ENCODE data around the gene TSC22D1.

Gene TSC22D1

DNA sequence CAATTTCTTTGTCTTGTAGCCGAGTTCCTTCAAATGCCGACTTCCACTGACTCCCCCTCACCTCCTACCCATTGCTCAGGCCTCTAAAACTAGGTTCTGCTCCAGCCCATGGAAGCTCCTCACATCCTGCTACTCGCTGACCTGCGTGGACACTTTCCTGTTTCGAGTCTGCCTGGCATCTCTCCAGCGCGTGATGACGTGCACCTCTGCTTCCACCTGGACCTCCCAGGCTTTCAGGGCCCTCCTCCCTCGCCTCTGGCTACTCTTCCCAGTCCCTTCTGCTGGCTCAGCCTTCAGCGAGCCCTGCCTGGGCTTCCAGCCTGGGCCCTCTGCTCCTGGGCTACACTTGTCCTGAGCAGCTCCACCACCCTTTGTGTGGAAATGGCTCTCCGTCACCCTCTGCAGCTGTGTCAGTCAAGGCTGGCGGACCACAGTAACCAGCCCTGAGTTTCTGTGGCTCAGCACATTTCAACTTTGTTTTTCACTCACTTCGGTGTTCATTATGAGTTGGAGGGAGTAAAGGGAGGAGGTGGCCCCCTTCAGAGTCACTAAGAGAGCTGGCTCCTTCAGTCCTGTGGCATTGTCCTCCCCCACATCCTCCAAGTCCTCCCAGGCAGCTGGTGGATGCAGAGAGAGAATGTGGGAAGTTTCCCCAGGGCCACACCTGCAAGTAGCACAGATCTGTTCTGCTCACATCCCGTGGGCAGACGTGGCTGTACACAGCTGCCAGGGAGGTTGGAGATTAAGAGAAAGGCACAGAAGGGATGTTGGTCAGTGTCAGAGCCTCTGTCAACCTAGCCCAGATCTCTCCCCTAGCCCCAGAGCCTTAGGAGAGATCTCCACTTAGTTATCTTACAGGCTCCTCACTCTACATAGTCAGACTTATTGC, 153.1 kb downstream of the TSC22D1 start:
- no peak for DNase-seq

DNA sequence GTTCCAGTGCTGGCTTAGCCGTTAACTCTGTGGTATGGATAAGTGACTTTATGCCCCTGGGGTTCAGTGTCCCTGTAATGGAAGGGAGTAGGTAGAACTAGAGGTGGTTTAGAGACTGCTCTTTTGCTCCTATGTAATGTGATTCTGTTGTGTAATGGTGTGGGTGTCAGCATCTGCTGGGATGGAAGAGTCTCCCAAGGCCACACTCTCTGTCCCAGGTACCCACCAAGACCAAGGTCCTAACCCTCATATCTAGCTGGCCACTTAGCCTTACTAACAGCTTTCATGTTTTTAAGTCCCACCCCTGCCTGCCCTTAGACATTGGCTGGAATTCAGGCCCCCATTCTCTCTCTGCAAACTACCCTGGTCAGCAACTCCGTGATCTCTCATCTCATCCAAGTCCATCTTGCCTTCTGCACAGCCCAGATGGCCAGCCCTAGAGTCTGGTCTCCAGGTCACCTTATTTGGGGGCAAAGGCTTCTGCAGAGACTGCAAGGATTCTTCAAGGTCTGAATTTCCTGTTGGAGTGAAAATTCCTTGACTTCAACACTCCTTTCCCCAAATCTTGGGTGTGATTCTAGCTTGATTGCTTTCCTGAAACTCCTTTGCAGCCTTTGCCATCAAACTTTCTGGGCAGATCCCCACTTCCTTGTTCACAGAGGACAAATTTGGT, 154.1 kb downstream of the TSC22D1 start:
- DNase-seq, result no peak

DNA sequence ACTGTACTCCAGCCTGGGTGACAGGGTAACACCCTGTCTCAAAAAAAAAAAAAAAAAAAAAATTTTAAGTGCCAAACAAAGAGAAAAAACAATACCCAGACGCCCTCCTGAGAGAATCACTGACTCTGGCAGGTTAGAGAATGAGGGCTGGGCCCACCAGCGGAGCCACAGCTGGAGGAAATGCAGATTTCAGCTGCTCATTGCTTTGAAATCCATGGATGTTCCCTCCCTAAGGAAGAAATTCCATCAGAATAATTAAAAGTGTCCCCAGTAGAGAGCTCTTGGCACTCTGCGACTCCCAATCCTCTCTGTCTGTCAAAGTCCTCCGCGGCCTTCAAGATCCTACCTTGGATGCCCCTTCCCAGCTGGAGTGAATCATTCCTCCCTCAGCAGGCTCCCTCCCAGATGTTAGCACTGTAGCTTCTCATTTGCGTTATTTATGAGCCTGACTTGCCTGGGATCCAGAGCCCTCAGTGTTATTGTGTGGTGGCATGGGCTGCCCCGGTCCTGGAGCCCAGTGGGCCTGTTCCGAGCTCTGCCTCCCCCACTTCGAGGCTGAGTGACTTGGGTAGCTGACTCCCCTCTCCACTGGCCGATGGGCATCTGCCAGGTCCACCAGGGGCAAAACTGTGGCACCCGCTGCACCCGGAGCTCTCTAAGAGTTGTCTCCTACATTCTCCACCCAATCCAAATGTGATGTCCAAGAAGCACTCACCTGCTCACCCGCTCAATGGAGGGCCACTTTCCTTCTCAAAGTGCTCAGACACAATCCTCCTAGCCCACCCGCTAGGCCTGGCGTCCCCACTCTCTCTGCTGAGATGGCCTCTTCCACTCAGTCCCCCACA, 155.5 kb downstream of the TSC22D1 start:
- no peak for DNase-seq

DNA sequence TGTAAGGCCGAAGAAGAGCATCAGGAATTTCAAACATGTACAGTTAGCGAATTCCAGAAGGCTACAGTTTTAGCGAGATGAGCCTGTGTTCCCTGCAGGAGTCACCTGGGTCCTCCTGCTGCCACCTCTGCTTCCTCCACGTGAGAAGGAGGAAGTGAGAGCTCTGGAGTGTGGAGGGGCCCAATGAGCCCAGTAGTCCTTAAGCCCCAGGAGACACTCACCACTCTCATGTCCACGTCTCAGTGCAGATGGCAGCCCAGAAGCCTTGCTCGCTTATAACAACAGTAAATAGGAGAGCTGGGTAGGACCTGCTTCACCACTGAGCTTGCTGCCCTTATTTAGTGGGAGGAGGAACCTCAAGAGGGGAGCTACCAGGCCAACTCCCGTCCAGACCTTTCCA, 158.3 kb downstream of the TSC22D1 start:
- no peak for DNase-seq

DNA sequence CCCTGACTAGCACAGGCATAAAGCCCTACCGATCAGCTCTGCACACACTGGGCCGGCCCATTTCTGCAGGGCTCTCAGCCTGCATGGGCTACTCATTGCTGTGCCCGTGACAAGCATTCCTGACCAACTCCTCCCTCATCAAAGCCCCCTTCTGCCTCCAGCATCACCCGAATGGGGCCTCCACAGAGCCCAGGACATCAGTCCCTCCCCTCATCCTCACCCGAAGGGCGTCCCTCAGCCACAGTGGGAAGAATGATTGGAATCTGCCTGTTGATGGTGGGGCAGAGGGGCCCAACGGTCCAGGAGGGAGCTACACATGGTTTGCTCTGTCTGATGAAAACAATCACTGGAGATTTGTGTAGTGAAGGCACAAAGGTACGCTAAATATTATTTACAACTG, 158.7 kb downstream of the TSC22D1 start:
- no peak for DNase-seq

DNA sequence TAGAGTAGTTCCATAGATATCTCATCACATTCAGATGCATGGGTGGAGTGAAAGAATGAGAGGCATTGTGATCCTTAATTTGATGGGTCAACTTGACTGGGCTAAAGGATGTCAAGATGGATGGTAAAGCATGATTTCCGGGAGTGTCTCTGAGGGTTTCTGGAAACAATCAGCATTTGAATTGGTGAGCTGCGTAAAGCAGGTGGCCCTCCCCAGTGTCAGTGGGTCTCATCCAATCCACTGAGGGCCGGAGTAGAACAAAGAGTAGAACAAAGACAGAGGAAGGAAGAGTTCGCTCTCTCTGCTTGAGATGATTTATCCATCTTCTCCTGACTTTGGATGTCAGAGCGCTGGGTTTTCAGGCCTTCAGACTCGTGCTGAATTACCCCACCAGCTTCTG, 159.4 kb downstream of the TSC22D1 start:
- DNase-seq, result no peak

DNA sequence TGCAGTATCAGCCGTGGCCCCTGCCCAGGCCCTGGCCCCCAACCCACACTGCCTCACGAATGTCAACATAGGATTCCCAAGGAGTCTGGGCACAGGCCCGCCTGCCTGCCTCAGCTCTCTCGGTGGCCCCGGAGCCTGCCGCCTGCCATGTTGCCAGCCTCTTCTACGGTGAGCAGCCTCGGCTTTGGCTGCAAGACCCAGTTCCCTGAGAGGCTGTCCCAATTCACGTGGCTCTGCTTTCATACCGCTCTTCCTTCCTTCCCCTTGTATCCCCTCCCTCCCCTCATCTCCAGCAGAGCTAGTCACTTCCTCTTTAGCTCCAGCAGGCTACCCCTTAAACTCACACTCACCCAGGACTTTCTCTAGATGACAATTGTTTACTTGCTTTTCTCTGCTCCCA, 159.8 kb downstream of the TSC22D1 start:
- DNase-seq, result no peak

DNA sequence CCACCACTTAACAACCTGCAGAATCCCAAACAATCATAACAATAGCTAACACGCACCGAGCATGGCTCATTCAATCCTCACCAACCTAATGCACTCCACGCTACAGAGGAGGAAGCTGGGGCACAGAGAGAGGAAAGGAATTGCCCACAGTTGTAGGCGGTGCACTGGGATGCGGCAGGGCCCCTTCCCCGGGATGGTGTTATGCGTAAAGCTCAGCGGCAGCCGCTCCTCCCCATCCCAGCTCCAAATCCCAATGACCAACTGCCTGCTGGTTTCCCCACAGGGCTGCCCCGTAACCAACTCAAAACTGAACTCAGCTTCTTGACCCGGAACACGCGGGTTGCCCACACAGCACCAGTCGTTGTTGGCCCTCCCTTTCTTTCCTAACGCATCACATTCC, 160.3 kb downstream of the TSC22D1 start:
- no peak for DNase-seq

DNA sequence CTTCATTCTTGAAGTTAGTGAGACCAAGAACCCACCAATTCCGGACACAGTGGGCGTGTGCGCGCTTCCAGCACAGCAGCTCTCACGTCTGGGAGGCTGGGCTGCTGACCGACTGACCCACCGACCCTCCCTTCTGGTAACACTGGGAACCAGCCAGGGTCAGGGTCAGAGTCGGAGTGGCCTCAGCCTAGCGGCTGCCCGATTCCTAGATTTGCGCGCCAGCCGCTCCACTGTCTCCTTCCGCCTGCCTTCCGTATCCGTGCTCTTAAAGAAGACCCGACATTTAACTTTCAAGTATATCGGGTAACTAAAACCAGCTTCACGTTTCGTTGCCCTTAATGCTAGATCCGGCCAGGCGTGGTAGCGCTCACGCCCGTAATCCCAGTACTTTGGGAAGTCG, 161.4 kb downstream of the TSC22D1 start:
- DNase-seq, result no peak

DNA sequence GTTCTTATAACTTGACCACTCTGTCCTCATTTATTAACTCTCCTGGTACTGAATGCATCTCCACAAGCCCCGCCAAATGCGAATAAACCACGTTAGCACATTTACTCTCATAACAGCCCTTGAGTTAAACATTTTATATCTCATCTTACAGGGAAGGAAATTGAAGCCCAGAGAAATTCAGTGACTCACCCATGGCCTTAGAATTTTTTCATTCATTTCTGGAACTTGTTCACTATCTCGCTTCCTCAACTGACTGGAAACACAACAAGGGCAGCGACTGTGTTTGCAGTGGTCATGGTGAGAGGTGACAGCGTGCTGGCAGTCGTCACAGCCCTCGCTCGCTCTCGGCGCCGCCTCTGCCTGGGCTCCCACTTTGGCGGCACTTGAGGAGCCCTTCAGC, 163.0 kb downstream of the TSC22D1 start:
- DNase-seq, result no peak

DNA sequence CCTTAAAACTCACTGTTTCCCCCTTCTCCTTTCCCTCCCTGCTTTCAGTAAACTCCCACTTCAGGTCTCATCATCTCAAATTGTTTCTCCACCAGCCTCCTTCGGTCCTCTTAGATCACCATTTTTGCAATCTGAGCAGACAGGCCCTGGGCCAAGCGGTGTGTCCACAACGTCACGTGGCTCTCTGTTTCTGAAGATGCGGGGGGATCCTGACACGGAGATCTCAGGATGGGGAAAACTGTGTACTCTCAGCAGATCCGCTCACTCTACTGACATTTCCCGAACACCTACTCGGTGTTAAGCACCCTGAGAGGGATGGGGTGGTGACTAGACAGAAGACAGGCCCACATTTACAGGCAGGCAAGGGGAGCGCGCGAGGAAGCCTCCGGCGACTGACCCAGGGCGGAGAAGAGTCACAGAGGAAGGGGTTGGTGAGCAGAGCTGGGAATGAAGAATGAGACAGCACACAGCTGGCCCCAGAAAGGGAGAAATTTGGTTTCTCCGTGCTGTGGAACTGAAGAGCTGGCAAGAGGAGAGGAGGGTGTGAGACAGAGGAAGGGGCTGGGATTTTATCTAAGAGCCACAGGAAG, 163.7 kb downstream of the TSC22D1 start:
- DNase-seq, result no peak

DNA sequence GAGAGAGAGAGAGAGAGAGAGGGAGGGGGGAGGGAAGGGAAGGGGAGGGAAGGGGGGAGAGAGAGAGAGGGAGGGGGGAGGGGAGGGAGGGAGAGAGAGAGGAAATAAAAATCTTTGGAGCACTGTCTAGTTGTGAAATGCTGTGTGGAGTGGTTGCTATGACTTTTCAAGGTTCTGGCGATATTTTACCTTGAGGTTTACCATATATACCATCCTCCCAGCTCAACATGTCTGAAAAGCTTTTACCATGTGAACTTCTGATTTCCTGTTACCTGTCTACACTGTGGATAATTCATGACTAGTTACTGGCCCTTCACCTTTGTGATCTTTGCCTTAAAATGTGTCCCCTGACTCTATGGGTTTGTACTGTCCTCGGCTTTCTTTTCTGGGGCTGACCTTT, 164.3 kb downstream of the TSC22D1 start:
- DNase-seq, result no peak

DNA sequence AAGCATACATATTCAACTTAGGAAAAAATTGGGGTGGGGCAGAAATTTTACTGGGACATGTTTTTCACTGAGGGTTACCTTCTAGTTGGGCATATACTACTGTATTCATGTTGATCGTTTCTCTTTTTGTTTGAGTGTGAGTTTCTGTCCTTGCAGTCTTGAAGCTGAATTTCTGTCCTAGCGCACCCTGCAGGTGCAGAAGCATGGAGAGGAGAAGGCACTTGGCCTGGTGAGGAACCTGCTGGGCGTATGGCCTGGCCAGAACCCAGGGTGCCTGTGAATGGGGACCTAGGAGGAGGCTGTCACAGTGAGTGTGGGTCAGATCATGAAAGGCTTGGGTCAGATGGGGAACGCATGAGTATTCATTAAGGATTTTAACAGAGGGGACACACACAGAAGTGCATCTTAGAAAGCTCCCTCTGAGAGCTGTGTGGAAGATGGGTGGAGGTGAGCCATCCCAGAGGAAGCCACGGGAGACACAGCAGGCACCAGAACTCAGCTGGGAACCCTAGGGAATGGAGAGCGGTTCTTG, 165.7 kb downstream of the TSC22D1 start:
- no peak for DNase-seq

DNA sequence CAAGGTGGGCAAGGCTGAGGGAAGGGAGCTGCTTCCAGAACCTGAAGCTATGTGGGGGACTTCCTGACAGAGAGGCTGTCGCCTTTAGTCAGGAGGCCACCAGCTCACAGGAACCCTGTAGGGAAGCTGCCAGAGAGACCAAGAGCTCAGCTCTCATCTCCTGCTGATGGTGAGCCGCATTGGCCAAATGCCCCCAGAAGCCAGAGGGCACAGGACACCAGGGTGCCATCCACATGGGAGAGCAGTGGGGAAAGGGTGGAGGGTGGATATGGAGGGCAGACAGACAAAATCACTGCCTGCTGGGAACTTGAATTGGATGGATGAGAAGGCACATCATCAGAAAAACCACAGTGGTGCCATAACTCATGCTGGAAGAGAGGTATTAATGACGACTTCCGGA, 166.5 kb downstream of the TSC22D1 start:
- no peak for DNase-seq

DNA sequence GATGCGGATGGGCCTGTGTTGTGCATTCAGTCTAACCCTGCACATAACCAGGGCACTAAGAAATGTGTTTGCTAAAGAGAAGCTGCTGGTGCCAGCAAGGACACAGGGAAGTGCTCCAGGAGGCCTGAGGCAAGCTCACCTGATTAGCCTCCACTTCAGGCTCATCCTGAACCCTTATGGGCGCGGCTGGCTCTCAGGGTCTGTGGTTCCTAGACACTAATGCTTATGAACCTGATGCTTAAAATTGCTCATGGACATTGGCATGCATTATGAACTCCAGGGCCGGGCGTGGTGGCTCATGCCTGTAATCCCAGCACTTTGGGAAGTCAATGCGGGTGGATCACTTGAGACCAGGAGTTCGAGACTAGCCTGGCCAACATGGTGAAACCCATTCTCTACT, 168.2 kb downstream of the TSC22D1 start:
- DNase-seq, result no peak

DNA sequence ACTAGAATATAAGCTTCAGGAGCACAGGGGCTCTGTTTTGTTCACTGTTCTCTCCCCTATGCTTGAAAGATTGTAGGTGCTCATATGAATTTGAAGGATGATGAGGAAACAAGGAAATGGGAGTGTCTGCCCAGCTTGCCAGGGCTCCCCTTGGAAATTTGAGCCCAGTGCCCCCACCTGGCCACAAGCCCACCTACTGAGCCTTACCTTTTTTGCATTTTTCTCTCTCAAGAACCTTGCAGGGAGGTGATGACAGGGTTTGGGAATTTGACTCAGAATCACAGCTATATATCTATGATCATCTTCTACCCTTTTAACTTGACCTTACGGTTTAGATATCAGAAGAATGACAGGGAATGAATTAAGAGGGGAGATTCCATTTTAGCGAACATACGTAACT, 168.8 kb downstream of the TSC22D1 start:
- DNase-seq, result no peak

DNA sequence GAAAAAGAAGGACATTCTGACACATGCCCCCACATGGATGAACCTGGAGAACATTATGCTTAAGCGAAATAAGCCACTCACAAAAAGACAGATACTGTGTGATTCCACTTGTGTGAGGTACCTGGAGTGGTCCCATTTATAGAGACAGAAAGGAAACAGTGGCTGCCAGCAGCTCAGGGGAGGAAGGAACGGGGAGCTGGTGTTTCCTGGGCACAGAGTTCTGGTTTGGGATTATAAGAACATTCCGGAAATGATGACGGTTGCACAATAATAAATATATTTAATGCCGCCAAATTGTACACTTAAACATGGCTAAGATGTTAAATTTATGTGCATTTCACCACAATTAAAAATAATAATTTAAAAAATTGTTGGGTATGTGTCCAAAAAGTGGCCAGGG, 169.5 kb downstream of the TSC22D1 start:
- no peak for DNase-seq

DNA sequence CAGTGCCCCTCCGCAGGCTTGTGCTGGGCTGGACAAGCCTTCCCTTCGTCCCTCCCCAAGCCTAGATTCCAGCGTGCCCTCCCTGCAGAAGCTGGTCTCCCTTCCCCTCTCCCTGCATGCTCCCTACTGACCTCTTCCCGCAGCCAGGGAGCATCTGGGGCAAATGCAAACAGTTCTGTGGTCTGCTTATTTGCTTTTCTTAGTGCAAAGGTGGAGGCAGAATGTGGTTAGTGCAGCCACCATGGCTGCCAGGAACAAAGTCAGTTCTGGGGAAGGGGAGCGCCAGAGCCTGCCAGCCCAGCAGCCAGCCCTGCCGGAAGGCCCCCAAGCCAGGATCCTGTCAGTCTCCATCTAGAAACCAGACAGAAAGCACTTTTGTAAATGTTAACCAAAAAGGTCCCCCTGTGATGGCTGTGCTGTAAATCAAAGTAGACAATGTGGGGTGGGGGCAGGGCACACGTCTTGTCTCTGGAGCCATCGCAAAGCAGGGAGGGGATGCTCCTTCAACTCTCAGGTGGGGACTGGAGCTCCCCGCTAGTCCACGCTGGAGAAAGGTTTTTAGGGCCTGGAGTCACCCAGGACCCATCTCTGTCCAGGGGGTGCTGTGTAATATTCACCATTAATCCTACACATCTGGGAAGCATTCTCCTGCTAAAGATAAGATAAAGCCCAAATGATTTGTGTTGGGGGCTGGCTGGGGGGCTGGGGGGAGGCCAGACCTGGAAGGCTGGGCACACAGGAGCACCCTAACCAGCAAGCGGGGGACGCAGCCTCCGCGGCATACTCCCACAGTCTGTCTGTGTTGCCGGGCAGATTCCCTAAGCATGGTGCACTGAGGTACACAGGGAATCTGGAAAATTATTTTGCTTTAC, 171.6 kb downstream of the TSC22D1 start:
- no peak for DNase-seq

DNA sequence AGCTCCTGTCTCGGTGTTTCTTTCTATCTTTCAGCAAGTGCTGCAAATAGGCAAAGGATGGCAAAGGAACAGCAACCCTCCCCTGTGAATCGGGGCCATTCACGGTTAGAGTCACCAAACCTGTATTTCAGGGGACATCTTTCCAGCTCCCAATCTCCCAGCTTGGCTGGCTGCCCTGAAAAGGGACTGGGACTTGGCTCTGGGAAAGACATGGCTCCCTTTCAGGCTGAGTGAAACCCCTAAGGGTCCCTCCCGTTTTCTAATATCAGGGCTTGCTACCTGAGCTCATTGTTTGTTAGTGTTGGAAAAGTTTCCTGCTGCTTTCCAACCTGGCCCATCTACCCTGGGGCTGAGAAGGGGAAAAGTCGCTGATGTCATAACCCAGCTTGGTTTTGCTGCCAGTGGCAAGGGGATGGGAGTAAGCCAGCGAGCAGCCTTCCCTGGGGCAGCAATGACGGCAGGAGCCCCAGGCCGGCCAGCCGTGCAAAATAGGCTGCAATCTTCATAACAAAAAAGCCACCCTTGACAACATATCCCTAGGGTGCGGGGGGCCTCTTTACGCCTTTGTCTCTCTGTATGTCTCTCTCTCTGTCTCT, 172.6 kb downstream of the TSC22D1 start:
- no peak for DNase-seq

DNA sequence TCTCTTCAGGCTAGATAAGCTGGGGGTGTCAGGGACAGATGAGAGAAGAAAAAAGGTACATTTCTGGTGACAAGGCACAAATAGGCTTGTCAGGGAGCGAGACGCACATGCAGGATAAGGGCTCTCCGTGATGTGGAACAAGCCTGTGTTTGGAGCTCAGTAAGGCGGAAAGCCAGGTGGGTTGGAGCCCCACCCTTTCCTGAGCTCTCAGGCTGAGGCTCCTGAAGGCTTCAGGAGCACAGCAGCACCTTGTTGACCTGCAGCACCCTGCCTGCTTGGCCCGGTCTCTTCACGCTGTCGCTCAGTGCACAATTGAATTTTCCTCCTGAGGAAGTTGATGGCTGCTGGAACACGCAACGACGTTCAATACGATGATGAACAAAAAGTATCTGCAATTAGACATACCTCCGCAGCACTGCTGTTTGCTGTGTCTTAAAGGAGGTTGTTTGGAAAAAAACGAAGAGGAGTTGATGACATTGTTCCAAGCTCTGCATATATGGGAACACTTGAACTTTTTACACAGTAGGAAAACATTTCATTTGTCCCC, 173.2 kb downstream of the TSC22D1 start:
- DNase-seq, result no peak

DNA sequence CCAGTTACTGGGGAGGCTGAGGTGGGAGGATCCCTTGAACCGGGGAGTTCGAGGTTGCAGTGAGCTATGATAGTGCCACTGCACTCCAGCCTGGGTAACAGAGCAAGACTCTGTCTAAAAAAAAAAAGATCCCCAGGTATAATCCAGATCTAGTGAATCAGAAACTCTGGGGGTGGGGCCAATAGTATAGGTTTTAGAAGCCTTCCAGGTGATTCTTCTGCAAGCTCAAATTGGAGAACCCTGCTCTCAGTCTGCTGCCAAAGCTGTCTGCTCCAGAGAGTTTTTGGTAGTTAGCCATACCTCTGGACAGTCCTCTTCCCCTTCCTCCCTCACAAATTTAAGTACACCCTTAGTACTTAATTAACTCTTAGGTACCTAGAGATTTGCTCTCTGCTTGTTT, 174.6 kb downstream of the TSC22D1 start:
- no peak for DNase-seq

Measured in NCI-H1436 (cell line).